ENCODE measurements around the gene SENP8. TPM values are rescaled to one million over a fixed set of nuclear protein-coding genes. Genes with fewer than 3 reads are reported as not detected.

The SENP8 gene
- total RNA-seq, 1 experiment from 2014 or later = 2.0 TPM

DNA sequence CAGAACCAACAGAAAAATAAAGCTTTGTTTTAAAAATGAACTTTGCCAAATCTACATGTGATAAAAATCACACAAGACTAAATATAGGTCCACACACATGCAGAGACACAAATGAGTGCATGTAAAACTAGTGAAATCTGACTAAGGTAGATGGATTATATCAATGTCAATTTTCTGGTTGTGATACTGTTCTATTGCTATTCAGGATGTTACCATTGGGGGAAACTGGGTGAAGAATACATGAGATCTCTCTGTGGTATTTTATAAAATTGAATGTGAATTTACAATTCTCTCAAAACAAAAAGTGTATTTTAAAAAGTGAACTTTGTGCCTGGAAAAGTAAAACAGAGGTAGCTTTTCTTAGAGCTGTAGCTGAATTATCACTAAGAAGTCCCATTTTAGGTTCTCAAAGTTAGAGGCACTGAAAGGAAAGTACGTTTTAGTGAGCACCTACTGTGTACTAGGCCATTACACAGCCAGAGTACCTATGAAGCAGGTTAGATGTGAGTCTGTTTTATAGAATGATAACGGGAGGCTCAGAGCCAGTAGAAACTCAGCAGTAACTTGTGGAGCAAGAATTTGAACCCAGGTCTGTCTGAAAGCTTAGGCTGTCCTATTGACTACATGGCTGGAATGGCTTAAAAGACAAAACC, 71.2 kb downstream of the SENP8 start:
- DNase-seq (ENCODE audit: low spot score) = no peak
- BruUV-seq (replicated peaks) = no TSS peak
- TF ChIP-seq, protein P1, sequence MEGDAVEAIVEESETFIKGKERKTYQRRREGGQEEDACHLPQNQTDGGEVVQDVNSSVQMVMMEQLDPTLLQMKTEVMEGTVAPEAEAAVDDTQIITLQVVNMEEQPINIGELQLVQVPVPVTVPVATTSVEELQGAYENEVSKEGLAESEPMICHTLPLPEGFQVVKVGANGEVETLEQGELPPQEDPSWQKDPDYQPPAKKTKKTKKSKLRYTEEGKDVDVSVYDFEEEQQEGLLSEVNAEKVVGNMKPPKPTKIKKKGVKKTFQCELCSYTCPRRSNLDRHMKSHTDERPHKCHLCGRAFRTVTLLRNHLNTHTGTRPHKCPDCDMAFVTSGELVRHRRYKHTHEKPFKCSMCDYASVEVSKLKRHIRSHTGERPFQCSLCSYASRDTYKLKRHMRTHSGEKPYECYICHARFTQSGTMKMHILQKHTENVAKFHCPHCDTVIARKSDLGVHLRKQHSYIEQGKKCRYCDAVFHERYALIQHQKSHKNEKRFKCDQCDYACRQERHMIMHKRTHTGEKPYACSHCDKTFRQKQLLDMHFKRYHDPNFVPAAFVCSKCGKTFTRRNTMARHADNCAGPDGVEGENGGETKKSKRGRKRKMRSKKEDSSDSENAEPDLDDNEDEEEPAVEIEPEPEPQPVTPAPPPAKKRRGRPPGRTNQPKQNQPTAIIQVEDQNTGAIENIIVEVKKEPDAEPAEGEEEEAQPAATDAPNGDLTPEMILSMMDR (conservative IDR thresholded peaks at IDR 0.05; ENCODE audit: low read depth, low read length) = no peak
- no peak for TF ChIP-seq EZH2 (IDR thresholded peaks at IDR 0.05; ENCODE audit: borderline replicate concordance, low read depth, low read length, poor library complexity, severe bottlenecking)
- no peak overlapping the region for H3K4me3 ChIP-seq (ENCODE audit: low read depth, low read length, poor library complexity, severe bottlenecking)
- POLR2A ChIA-PET (ENCODE audit: low non-redundant PET) = no interaction called here
- H3K9me3 ChIP-seq (ENCODE audit: low read depth, low read length, poor library complexity, severe bottlenecking) = no peaks in the 10 kb centered on the region
- H3K36me3 ChIP-seq (ENCODE audit: insufficient read depth, low read length, poor library complexity, severe bottlenecking) = no peaks in the 10 kb centered on the region
- H3K4me1 ChIP-seq (ENCODE audit: insufficient read depth, low read length, poor library complexity, severe bottlenecking) = no peaks in the 10 kb centered on the region
- H3K27me3 ChIP-seq (replicated peaks; ENCODE audit: insufficient read depth, low read depth, low read length, poor library complexity) = peaks cover 16% of the 10 kb centered on the region
- CTCF ChIA-PET = no interaction called here
- H3K27ac ChIP-seq (ENCODE audit: low read depth, low read length, poor library complexity, severe bottlenecking) = no peak overlapping the region
- intact Hi-C loops (cut with micrococcal nuclease; ENCODE audit: unreplicated experiment) = no loop called here

DNA sequence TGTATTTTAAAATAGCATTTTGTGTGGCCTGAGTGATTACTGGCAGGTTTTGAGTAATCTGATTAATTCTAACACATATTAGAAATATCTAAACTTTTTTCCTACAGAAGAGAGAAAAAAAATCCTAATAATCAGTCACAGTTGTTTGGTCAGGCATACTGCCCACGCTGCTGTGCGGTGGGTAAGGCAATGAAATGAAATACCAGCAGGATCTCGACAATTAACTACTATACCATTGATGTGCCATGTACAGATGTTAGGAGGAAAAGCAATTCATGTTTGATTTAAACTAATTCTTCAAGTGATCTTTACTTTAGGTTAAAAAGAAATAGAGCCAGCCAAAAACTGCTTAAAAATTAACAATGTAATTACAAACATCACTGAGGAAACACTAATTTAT, 74.2 kb downstream of the SENP8 start:
- no peaks in the 10 kb centered on the region for H3K4me1 ChIP-seq (ENCODE audit: insufficient read depth, low read length, poor library complexity, severe bottlenecking)
- ChIA-PET POLR2A (ENCODE audit: low non-redundant PET) (no interaction called here), CTCF (no interaction called here)
- no TSS peak for BruUV-seq (replicated peaks)
- H3K36me3 ChIP-seq (ENCODE audit: insufficient read depth, low read length, poor library complexity, severe bottlenecking) = no peaks in the 10 kb centered on the region
- TF ChIP-seq, protein P1 (conservative IDR thresholded peaks at IDR 0.05; ENCODE audit: low read depth, low read length) = no peak
- no peak for TF ChIP-seq EZH2 (IDR thresholded peaks at IDR 0.05; ENCODE audit: borderline replicate concordance, low read depth, low read length, poor library complexity, severe bottlenecking)
- intact Hi-C loops (cut with micrococcal nuclease; ENCODE audit: unreplicated experiment) = no loop called here
- H3K4me3 ChIP-seq (ENCODE audit: low read depth, low read length, poor library complexity, severe bottlenecking) = no peak overlapping the region
- no peak overlapping the region for H3K27ac ChIP-seq (ENCODE audit: low read depth, low read length, poor library complexity, severe bottlenecking)
- no peaks in the 10 kb centered on the region for H3K27me3 ChIP-seq (replicated peaks; ENCODE audit: insufficient read depth, low read depth, low read length, poor library complexity)
- no peak for DNase-seq (ENCODE audit: low spot score)
- no peaks in the 10 kb centered on the region for H3K9me3 ChIP-seq (ENCODE audit: low read depth, low read length, poor library complexity, severe bottlenecking)

Other genes with a start within 250 kb of the SENP8 start
- 26.3 and 30.1 TPM in 2 replicates for gene MYO9A, start 253 bp upstream of the SENP8 start, total RNA-seq (2021)
- gene GRAMD2A, start 79.4 kb downstream of the SENP8 start, total RNA-seq (2021) = 0.20 and 0.43 TPM in 2 replicates
- gene PKM, start 112.8 kb downstream of the SENP8 start, total RNA-seq (2021) = 1,606 and 1,955 TPM in 2 replicates
- gene PARP6, start 154.2 kb downstream of the SENP8 start, total RNA-seq (2021) = 68.0 and 71.4 TPM in 2 replicates
- gene CELF6, start 201.8 kb downstream of the SENP8 start, total RNA-seq (2021) = not detected in 2 replicates

All from A673 (cell line).